ENCODE data around the gene ODR4.
"Not testable (repeated sequence)": the region's sequence is repeated elsewhere in the genome, so short reads cannot be mapped to it uniquely, and the experiment has no call there.

Gene ODR4

GRCh38 chr1:186421446-186421845 is 45.8 kb downstream of the ODR4 start:
- no peak for DNase-seq (ENCODE audit: low read depth, low spot score)

GRCh38 chr1:186424539-186424938 is 48.9 kb downstream of the ODR4 start:
- DNase-seq (ENCODE audit: low read depth, low spot score), result no peak

GRCh38 chr1:186426118-186426517 is 50.5 kb downstream of the ODR4 start:
- DNase-seq (ENCODE audit: low read depth, low spot score), result no peak

- no peak for DNase-seq (ENCODE audit: low read depth, low spot score)
These were observed 53.4 kb downstream of the ODR4 start for GRCh38 chr1:186429017-186429416.

- DNase-seq (ENCODE audit: low read depth, low spot score), result no peak
These were observed 59.7 kb downstream of the ODR4 start for GRCh38 chr1:186435336-186435735.

GRCh38 chr1:186438567-186438966 is 62.9 kb downstream of the ODR4 start:
- DNase-seq (ENCODE audit: low read depth, low spot score), result no peak

- no peak for DNase-seq (ENCODE audit: low read depth, low spot score)
These were observed 64.9 kb downstream of the ODR4 start for GRCh38 chr1:186440584-186440983.

GRCh38 chr1:186442651-186443375 is 67.2 kb downstream of the ODR4 start:
- no peak for DNase-seq (ENCODE audit: low read depth, low spot score)

- no peak for DNase-seq (ENCODE audit: low read depth, low spot score)
These were observed 68.0 kb downstream of the ODR4 start for GRCh38 chr1:186443638-186444037.

GRCh38 chr1:186446152-186446551 is 70.5 kb downstream of the ODR4 start:
- DNase-seq (ENCODE audit: low read depth, low spot score), result no peak

- no peak for DNase-seq (ENCODE audit: low read depth, low spot score)
These were observed 79.3 kb downstream of the ODR4 start for GRCh38 chr1:186454981-186455380.

- no peak for DNase-seq (ENCODE audit: low read depth, low spot score)
These were observed 81.2 kb downstream of the ODR4 start for GRCh38 chr1:186456729-186457255.

GRCh38 chr1:186459161-186459560 is 83.5 kb downstream of the ODR4 start:
- not testable (repeated sequence) for DNase-seq (ENCODE audit: low read depth, low spot score)

- no peak for DNase-seq (ENCODE audit: low read depth, low spot score)
These were observed 85.4 kb downstream of the ODR4 start, which contains the start of gene PDC for GRCh38 chr1:186461014-186461413. TSS of gene PDC (minus strand) at chr1:186461114. CDS start at chr1:186449459, 11,655 bp downstream.

- no peak for DNase-seq (ENCODE audit: low read depth, low spot score)
These were observed 87.9 kb downstream of the ODR4 start for GRCh38 chr1:186463511-186463910.

GRCh38 chr1:186463926-186464325 is 88.3 kb downstream of the ODR4 start:
- no peak for DNase-seq (ENCODE audit: low read depth, low spot score)

- not testable (repeated sequence) for DNase-seq (ENCODE audit: low read depth, low spot score)
These were observed 89.9 kb downstream of the ODR4 start for GRCh38 chr1:186465491-186465890.

GRCh38 chr1:186465946-186466345 is 90.3 kb downstream of the ODR4 start:
- DNase-seq (ENCODE audit: low read depth, low spot score), result no peak

All from activated CD4-positive, CD25-positive, alpha-beta regulatory T cell treated with anti-CD3 and anti-CD28 coated beads, Interleukin-2, amount 50 U/mL, for 16 hours (primary cell).